Activated CD4-positive, alpha-beta T cell treated with anti-CD3 and anti-CD28 coated beads, Interleukin-10, Interleukin-2, amounts not matched to agents 100 ng/mL and 50 ng/mL, durations not matched to agents 16 hours and 8 hours (primary cell): ENCODE data around the gene RANBP17.
A peak's percentile ranks its signal among the peaks of the same experiment; 100 is the strongest.
"Not testable (repeated sequence)": the region's sequence is repeated elsewhere in the genome, so short reads cannot be mapped to it uniquely, and the experiment has no call there.

Experiments
- DNase-seq: peaks from one replicate; pipeline ENCODE4 v3.0.0-alpha.2; 2020

RANBP17 gene

GRCh38 chr5:171258737-171259415 lies 397.1 kb downstream of the RANBP17 start:
- no peak for DNase-seq

- no peak for DNase-seq
These were observed 399.5 kb downstream of the RANBP17 start for GRCh38 chr5:171261361-171261760.

DNA sequence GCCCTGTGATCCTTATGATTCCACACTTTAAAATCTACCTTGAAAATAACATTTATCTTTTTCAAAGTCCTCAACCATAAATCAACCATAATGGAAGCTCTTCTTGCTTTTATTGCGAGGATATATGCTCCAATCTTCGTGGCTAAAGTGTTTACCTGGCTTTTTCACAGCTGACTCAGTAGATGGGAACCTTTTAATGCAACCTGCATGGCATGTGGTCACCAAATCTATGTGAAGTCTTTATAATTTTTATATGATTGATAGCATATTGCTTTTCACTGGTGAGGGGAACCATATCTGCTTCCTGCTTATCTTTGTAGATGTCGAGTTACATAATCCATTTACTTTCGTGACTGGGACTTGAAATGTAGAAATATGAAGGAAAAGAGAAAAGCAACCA lies 400.1 kb downstream of the RANBP17 start:
- DNase-seq = no peak

DNA sequence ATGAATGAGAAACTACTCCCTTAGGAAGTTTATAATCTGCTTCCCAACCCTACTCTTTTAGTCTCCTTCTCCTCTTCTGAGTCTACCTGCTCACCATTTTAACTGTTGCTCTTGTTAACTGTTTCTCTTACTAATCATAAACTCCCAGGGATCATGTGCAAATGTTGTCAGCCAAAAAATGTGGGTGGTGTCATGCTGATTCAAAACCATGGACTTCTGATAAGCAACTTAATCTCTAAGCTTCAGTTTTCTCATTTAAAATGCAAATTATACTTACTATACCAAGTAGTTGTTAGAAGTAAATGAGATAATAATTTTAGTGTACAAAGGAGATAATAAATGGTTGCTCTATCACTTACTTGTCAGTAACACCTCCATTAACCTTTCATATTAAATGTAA lies 401.4 kb downstream of the RANBP17 start:
- no peak for DNase-seq

DNA sequence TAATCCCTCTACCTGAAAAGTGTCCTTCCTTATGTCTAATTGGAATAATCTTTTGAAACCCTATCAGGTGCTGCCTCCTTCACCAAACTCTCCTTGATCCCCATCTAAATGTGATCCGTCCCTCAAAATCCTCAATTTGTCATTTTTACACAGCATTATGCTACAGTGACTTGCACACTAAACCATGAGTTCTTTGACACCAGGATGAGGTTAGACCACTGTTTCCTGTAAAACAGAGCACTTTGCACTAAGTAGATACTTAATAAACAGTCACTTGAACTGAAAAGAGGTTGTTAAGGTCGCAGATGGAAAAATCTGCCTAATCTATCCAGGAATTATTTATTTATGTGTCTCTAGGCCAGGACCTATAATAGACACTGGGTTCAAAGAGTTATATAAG lies 403.0 kb downstream of the RANBP17 start:
- peak; percentile 2 for DNase-seq

GRCh38 chr5:171268700-171269620 lies 407.1 kb downstream of the RANBP17 start:
- DNase-seq = no peak

DNA sequence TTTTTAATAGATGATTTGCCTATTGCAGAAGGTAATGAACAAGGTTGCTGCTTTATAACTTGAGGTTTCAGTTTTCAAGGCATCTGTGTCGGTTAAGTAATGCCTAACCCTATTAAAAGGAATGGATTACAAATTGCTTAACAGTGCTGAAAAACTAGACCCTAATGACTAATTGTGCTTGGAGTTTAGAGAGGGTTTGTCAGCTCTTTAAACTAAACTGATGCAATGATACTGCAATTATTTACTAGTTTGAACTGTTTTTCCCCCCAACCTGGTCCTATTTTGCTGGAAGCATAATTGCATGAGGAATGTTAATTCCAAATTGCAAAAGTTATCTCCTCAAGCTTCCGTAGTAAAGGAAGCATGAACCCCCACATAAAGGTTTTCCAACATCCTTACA lies 407.9 kb downstream of the RANBP17 start:
- DNase-seq = no peak

- no peak for DNase-seq
These were observed 408.3 kb downstream of the RANBP17 start for GRCh38 chr5:171270136-171270535.

DNA sequence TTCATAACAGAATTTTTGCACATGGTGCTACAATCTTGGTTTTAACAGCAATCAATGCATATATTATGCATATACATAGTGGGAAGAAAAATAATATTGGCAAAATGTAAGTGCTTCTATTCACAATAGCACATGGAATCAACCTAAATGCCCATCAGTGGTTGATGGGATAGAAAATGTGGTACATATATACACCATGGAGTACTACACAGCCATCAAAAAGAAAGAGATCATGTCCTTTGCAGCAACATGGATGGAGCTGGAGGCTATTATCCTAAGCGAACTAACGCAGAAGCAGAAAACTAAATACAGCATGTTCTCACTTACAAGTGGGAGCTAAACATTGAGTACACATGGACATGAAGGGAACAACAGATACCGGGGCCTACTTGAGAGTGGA lies 410.0 kb downstream of the RANBP17 start:
- DNase-seq = no peak

- peak; percentile 27 for DNase-seq
These were observed 411.5 kb downstream of the RANBP17 start for GRCh38 chr5:171272996-171273970.

DNA sequence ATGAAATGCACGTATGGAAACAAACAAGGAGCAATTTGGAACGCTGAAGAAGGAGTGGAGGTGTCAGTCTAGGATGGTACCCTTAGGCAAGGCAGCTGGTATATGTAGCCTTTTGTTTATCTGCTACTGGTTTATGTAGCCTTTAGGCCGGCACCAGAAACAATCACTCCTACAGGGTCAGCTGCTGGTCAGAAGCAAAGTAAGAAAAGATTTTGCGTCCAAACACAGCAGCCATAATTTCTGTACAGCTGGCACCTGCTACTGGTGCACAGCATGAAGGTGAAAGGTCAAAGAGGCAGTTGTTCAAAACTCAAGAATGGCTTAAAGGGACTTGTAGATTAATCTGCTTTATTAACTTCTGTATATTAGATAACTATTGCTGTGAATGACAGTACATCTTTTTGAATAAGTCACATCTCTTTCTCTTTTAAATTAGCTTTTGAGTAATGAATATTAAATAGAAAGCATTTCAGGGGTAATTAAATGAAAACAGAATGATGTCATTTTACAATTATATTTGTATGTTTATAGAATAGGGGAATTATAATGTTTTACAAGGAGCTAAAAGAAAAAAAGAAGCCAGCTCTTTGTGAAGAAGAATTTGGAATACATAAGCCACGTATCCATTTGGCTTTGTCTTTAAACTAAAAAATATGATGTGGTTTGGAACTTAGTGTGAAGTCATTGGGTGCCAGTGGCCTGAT lies 414.2 kb downstream of the RANBP17 start:
- no peak for DNase-seq

GRCh38 chr5:171283753-171284152 lies 421.9 kb downstream of the RANBP17 start:
- DNase-seq = no peak

DNA sequence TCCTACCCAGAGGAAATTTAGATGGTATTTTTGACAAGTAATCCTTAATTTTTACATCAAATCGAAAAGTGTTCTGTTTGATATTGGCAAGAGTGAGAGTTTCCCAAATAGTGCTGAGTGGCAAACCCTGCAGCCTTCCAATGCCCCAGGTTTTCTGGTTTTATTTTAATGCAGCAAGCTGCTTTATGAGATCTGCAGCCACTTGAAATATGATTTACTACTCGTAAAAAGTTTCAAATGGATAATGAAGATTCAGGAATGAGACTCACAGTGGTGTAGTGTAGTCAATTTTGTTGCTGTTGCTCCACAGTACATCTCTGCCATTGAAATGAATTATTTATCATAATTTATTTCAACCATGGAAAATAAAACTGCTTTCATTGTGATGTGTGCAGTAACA lies 423.6 kb downstream of the RANBP17 start:
- DNase-seq = no peak

- no peak for DNase-seq
These were observed 426.2 kb downstream of the RANBP17 start for GRCh38 chr5:171288066-171288465.

DNA sequence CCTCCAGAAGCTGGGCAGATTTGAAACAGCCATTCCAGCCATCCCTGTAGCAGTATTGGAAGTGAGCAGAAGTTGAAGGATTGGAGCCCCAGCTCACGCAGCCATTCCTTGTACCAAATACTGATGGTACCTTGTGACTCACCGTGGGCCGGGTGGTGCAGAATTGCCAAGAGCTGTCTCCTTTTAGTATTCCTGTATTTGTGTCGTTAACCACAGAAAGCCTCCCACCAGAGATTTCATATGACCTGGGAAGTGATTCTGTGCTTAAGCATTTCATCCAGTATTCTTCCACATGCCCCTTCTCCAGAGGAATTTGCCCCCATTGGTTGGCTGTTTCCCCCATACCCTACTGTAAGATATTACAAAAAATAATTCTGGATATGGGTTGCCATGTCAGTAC lies 429.6 kb downstream of the RANBP17 start:
- DNase-seq = no peak

DNA sequence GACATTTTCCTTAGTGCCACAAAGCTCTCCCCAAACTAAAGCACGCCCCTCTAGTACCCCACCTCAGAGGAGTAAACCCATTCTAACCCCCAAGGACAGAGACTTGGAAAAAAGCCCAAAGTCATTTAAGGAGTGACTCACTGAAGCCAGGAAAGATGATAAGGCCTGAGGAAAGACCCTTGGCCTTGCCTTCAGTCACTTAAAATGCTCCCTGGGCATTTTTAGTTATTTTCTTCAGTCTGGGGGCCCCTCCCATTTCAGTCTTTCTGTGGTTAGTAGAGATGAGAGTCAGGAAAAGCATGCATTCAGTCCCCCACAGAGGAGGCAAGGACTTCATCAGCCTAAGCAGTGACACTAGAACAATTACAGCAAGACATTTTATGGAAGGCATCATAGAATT lies 433.5 kb downstream of the RANBP17 start:
- DNase-seq = no peak

DNA sequence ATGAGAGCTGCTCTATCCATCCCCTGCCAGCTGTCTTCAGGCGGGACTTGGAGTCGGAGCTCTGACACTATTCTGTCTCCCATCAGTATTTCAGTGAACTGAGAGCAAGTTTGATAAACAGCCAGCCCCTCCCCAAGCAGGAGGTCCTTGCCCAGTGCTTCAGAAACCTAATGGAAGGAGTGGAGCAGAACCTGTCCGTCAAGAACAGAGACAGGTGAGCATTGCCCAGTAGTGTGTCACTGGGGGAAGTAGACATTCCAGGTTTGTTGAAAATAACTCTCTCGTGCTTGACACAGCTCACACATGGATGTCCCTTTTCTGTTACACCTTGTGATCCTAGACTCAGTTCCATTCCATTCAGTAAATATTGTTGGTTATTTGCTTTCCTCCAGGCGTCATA lies 434.0 kb downstream of the RANBP17 start:
- DNase-seq = no peak

DNA sequence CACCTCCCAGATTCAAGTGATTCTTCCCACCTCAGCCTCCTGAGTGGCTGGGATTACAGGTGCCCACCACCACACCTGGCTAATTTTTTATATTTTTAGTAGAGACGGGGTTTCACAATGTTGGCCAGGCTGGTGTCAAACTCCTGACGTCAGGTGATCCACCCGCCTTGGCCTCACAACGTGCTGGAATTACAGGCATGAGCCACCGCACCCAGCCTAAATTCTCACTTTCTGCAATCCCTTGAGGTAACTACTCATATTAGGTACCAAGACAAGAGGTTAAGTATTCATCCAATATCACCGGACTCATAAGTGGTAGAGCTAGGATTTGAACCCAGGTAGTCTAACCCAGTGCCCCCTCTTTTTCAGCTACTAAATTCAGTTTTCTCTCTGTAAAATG lies 436.1 kb downstream of the RANBP17 start:
- DNase-seq = not testable (repeated sequence)

- DNase-seq = no peak
These were observed 437.4 kb downstream of the RANBP17 start for GRCh38 chr5:171299228-171299627.

DNA sequence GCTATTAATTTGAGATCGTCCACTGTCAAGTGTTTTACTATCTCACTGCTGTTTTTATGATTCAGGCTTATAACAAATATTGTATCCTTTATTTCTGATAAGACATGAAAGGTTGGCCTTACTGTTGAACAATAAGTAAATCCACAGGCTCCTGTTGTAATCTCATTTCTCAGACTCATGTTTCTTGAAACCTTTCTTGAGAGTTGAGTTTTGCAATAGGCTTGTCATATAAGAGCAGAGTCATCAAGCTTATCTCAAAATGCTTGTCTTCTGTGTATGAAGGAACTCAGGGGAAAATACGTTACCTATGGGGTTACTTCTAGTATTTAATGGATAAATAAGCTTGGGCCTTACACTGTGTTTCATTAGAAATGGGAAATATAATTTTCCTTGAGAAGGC lies 438.0 kb downstream of the RANBP17 start:
- DNase-seq = no peak

GRCh38 chr5:171300358-171300757 lies 438.5 kb downstream of the RANBP17 start:
- DNase-seq = no peak

DNA sequence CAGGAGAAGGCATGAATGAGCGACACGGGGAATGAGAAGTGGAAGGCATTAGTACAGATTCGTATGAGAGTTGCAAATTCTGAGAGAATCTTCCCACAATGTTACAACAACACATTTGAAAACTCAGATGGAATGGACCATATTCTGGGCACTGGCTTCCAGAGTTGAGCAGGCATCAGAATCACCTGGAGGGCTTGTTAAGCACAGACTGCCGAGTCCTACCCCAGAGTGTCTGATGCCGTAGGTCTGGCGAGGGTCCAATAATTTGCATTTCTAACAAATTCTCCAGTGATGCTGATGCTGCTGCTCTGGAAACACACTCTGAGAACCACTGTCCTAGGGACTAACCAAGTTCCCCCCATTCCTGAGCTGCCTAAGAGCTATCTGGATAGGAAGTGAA lies 444.3 kb downstream of the RANBP17 start:
- DNase-seq = no peak
